ENCODE data around the gene EYS. TPM values are rescaled to one million over a fixed set of nuclear protein-coding genes. Genes with fewer than 3 reads are reported as not detected.

EYS gene
- polyA plus RNA-seq, 2 of the 4 experiments (the other 2 are of a cell fraction) = 0.03 to 0.06 TPM

DNA sequence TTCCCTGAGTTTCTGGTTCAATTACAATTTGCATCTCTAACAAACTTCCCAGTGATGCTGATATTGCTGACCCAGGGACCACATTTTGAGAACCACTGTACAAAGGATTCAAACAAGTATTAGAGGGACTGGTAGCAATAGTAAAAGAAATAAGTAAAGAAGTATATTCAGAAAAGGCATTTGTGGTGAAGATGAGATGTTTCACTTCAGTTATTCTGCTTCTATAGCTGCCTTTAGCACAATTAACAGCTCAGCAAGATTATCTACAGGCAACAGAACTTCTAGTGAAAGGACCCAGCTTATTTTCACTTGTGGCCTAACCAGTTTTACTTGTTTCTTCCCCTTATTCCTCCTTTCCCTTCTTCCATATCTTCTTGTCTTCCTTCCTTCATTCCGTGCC is 1922.0 kb downstream of the EYS start:
- Histone ChIP-seq H3K4me2 (no peak overlapping the region), H3K9me3 (peaks cover 3% of the 10 kb centered on the region; the same call in 1 of the 3 replicates), H3K4me3 (no peak overlapping the region), H3K4me1 (no peaks in the 10 kb centered on the region), H3K27ac (no peak overlapping the region)
- TF ChIP-seq JUN (IDR thresholded peaks at IDR 0.05) (no peak), RCOR1 (IDR thresholded peaks at IDR 0.05; ENCODE audit: low read depth, low read length) (no peak), NPAS2 (CRISPR knock-in tag; IDR thresholded peaks at IDR 0.05; ENCODE audit: borderline replicate concordance) (no peak), MAX (IDR thresholded peaks at IDR 0.05) (no peak), SMC3 (IDR thresholded peaks at IDR 0.05) (no peak), JUNB (IDR thresholded peaks at IDR 0.05) (no peak), ZSCAN20 (CRISPR knock-in tag; IDR thresholded peaks at IDR 0.05) (no peak), MAFK (IDR thresholded peaks at IDR 0.05; ENCODE audit: partially characterized antibody) (no peak), KDM5A (IDR thresholded peaks at IDR 0.05) (no peak), ELK1 (IDR thresholded peaks at IDR 0.05; ENCODE audit: low read depth, low read length) (no peak), TP53 (CRISPR knock-in tag; IDR thresholded peaks at IDR 0.05) (no peak), HEYL (CRISPR knock-in tag; IDR thresholded peaks at IDR 0.05) (no peak), MAZ (IDR thresholded peaks at IDR 0.05; ENCODE audit: borderline replicate concordance, low read depth, low read length) (no peak), HDAC2 (IDR thresholded peaks at IDR 0.05) (no peak), POLR2AphosphoS2 (conservative IDR thresholded peaks at IDR 0.05; ENCODE audit: low read length) (no peak)
- TF ChIP-seq, protein P1, sequence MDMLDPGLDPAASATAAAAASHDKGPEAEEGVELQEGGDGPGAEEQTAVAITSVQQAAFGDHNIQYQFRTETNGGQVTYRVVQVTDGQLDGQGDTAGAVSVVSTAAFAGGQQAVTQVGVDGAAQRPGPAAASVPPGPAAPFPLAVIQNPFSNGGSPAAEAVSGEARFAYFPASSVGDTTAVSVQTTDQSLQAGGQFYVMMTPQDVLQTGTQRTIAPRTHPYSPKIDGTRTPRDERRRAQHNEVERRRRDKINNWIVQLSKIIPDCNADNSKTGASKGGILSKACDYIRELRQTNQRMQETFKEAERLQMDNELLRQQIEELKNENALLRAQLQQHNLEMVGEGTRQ (IDR thresholded peaks at IDR 0.05) = no peak
- no peak for ATAC-seq
- WGBS (ENCODE audit: missing lambda C conversion rate) = 94% methylated on average over 1 of the region's 1 CpG
- DNase-seq (ENCODE audit: low read depth in 1 of 2, low spot score in 1 of 2) = no peak
- no peak for FAIRE-seq
- CTCF ChIA-PET = interaction anchor here (0.8 kb wide), 1 partner anchor 20 kb away, joined by 4 read pairs; no protein-coding TSS in a partner anchor
- POLR2A ChIA-PET = no interaction called here

DNA sequence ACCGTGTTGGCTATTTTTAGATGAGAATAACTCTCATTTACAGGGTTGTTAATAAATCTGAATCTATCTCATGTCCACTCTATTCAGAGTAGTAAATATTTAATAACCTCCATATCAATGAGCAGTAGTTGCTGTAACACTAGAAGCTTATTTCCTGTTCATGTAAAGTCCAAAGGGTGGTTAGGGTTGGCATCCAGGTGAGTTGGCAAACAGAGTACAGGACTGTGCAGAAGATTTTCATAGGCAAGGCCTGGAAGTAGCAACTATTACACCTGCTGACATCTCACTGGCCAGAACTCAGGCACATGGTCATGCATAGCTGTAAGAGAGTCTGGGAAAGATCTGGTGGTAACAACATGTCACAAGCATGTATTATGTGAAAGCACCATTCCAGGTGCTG is 1923.9 kb downstream of the EYS start:
- Histone ChIP-seq H3K9me3 (peaks cover 3% of the 10 kb centered on the region; the same call in 1 of the 3 replicates), H3K27ac (no peak overlapping the region), H3K4me2 (no peak overlapping the region), H3K4me3 (no peak overlapping the region), H3K4me1 (no peaks in the 10 kb centered on the region)
- CTCF ChIA-PET = interaction anchor here (2.2 to 3.3 kb wide), 2 partner anchors 19 kb away, joined by 5 to 8 read pairs; no protein-coding TSS in a partner anchor
- POLR2A ChIA-PET = no interaction called here
- ATAC-seq (no peak), FAIRE-seq (no peak), DNase-seq (ENCODE audit: low read depth in 1 of 2, low spot score in 1 of 2) (no peak)
- WGBS (ENCODE audit: missing lambda C conversion rate) = 90% methylated on average over 1 of the region's 1 CpG
- TF ChIP-seq KDM1A (IDR thresholded peaks at IDR 0.05; ENCODE audit: low read depth) (no peak), MAX (IDR thresholded peaks at IDR 0.05) (no peak), ZFP36 (IDR thresholded peaks at IDR 0.05; ENCODE audit: borderline replicate concordance, partially characterized antibody) (no peak), ZNF302 (CRISPR knock-in tag; IDR thresholded peaks at IDR 0.05) (no peak), CBX8 (IDR thresholded peaks at IDR 0.05) (no peak), ELK1 (IDR thresholded peaks at IDR 0.05; ENCODE audit: low read depth, low read length) (no peak), HOXB13 (CRISPR knock-in tag; IDR thresholded peaks at IDR 0.05; ENCODE audit: low read depth) (no peak), ZC3H11A (IDR thresholded peaks at IDR 0.05) (no peak), NFE2L2 (conservative IDR thresholded peaks at IDR 0.05; ENCODE audit: low read length) (no peak)
- TF ChIP-seq, protein P2, sequence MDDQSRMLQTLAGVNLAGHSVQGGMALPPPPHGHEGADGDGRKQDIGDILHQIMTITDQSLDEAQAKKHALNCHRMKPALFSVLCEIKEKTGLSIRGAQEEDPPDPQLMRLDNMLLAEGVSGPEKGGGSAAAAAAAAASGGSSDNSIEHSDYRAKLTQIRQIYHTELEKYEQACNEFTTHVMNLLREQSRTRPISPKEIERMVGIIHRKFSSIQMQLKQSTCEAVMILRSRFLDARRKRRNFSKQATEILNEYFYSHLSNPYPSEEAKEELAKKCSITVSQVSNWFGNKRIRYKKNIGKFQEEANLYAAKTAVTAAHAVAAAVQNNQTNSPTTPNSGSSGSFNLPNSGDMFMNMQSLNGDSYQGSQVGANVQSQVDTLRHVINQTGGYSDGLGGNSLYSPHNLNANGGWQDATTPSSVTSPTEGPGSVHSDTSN (IDR thresholded peaks at IDR 0.05) = no peak

All from A549 (cell line).